GM12891 (cell line): Measurements from ENCODE around the gene SAMSN1.
A peak's percentile ranks its signal among the peaks of the same experiment; 100 is the strongest.

Source experiments
- POLR2AphosphoS5 ChIP-seq: IDR thresholded peaks from 2 replicates; pipeline ENCODE4 v1.6.1; 2011; ENCODE audit warnings: low read depth, low read length, control low read depth
- SPI1 ChIP-seq: IDR thresholded peaks from 2 replicates; pipeline ENCODE4 v1.6.1; 2011; ENCODE audit warnings: low read depth, low read length, control low read depth
- TAF1 ChIP-seq: IDR thresholded peaks from 2 replicates; pipeline ENCODE4 v1.6.1; 2011; ENCODE audit warnings: low read depth, low read length, control low read depth

DNA sequence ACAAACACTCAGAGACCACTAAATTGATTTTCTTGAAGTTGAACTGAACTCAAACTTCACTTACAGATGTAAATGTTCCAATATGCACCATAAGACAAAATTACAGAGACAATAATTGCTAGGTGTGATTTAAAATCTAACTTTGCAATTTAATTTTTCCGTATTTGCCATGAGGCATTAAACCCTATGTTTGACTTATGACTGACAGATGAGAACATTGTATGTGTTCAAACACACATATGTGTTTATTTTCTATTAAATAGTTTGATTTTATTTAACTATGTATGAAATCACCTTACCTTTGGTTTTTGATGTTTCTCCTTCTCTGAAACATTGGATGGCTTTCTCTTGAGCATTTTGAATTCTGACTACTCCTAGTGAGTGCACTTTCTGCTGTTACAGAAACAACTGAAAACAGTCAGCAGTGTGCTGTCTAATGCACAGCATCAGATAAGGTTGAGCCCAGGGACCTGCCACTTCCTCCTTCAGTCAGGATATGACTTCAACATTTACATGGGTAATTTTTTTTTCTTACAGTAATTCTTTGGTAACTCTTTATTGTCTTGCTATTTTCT, at the start of gene SAMSN1:
- TF ChIP-seq POLR2AphosphoS5 (peak; percentile 96), TAF1 (peak; percentile 95), SPI1 (peak; percentile 94)
